HCT116 (cell line): ENCODE measurements around the gene G6PC2. TPM values are rescaled to one million over a fixed set of nuclear protein-coding genes. Genes with fewer than 3 reads are reported as not detected.

ENCODE experiments used
- ATAC-seq: fragments of 200-7000 bp; cut with Tn5 transposase; 2 replicates; pipeline ENCODE4 v1.9.1; 2020; ENCODE audit warnings: mild to moderate bottlenecking, moderate library complexity
- BruUV-seq: library from RNA; stranded (reverse); fragments of 400-500 nt; replicated peaks from 2 replicates; lab custom pipeline; 2021; lab: Mats Ljungman, UMichigan
- CTCF ChIA-PET: fragments of 300-600 bp; sonication (Branson Sonifier 250); formaldehyde crosslinking; loops from one replicate; lab custom pipeline; 2021; ENCODE audit warnings: antibody characterized with exemption; lab: Charles Lee
- POLR2A ChIA-PET: fragments of 300-600, 350-600 bp; sonication (Branson Sonifier 250); formaldehyde crosslinking; loops from one replicate; lab custom pipeline; 2021; ENCODE audit warnings: antibody characterized with exemption; lab: Charles Lee
- RAD21 ChIA-PET, 2 experiments: fragments of 300-600 bp; sonication (Branson Sonifier 250); formaldehyde crosslinking; loops; one replicate each; lab custom pipeline; 2023; ENCODE audit warnings: low total read pairs in 2 of 2; ENCODE audit not compliant: uncharacterized antibody in 2 of 2, unreplicated experiment in 2 of 2, low non-redundant PET in 1 of 2; lab: Charles Lee
- DNase-seq: peaks from one replicate; pipeline ENCODE4 v3.0.0-alpha.2; 2010; ENCODE audit warnings: low read depth, low spot score
- H2AFZ ChIP-seq: fragments of 200-600 bp; shearing (Covaris generic), sonication (generic); 2 replicates; pipeline ENCODE4 v1.6.1; 2017; ENCODE audit warnings: low read depth, mixed run types, mixed read lengths, antibody characterized with exemption, low read length; ENCODE audit not compliant: poor library complexity, severe bottlenecking
- H3K27ac ChIP-seq: 2 replicates; pipeline ENCODE4 v1.5.1; 2012; ENCODE audit warnings: low read depth, low read length
- H3K27me3 ChIP-seq: fragments of 200-600 bp; sonication (generic); 2 replicates; pipeline ENCODE4 v1.6.1; 2016; ENCODE audit warnings: mixed run types, low read length, mixed read lengths; ENCODE audit not compliant: insufficient read depth
- H3K36me3 ChIP-seq, 2 experiments: fragments of 200-500 bp in 1 of 2; fragments of 200-600 bp in 1 of 2; sonication (Bioruptor generic) in 1 of 2; sonication (generic) in 1 of 2; 2 replicates each; pipeline versions ENCODE4 v1.5.1 to v1.6.1; 2014 to 2016; ENCODE audit warnings: low read length in 2 of 2, inconsistent platforms in 1 of 2, mixed read lengths in 1 of 2, mixed run types in 1 of 2; ENCODE audit not compliant: insufficient read depth in 2 of 2, control insufficient read depth in 1 of 2
- H3K4me1 ChIP-seq, 2 experiments: fragments of 200-600 bp in 1 of 2; sonication (generic) in 1 of 2; 2 replicates each; pipeline versions ENCODE4 v1.5.1 to v1.6.1; 2012 to 2017; ENCODE audit warnings: low read length in 2 of 2, inconsistent platforms in 1 of 2, mild to moderate bottlenecking in 1 of 2, mixed read lengths in 1 of 2, mixed run types in 1 of 2, moderate library complexity in 1 of 2; ENCODE audit not compliant: insufficient read depth in 2 of 2, control insufficient read depth in 1 of 2
- H3K4me2 ChIP-seq: fragments of 200-600 bp; sonication (generic); 2 replicates; pipeline ENCODE4 v1.6.1; 2017; ENCODE audit warnings: mixed run types, low read length, mixed read lengths
- H3K4me3 ChIP-seq, 2 experiments: fragments of 200-600 bp in 1 of 2; sonication (generic) in 1 of 2; replicated peaks in 1 of 2; 2 replicates each; pipeline ENCODE4 v1.5.1; 2011 to 2016; ENCODE audit warnings: low read length in 2 of 2, control low read depth in 1 of 2, low read depth in 1 of 2, mild to moderate bottlenecking in 1 of 2, mixed read lengths in 1 of 2, mixed run types in 1 of 2
- H3K79me2 ChIP-seq: fragments of 200-600 bp; sonication (generic); 2 replicates; pipeline ENCODE4 v1.6.1; 2017; ENCODE audit warnings: mild to moderate bottlenecking, mixed run types, low read length, moderate library complexity, mixed read lengths; ENCODE audit not compliant: insufficient read depth
- H3K9ac ChIP-seq: fragments of 200-600 bp; sonication (generic); 2 replicates; pipeline ENCODE4 v1.6.1; 2016; ENCODE audit warnings: low read length, mixed read lengths
- H3K9me2 ChIP-seq: fragments of 200-600 bp; sonication (generic), shearing (Covaris generic); 2 replicates; pipeline ENCODE4 v1.6.1; 2017; ENCODE audit warnings: mixed run types, mild to moderate bottlenecking, moderate library complexity; ENCODE audit not compliant: insufficient read depth
- H3K9me3 ChIP-seq, 2 experiments: fragments of 200-500 bp in 1 of 2; fragments of 200-600 bp in 1 of 2; sonication (Bioruptor generic) in 1 of 2; sonication (generic) in 1 of 2; 2 replicates each; pipeline ENCODE4 v1.6.1; 2014 to 2017; ENCODE audit warnings: low read length in 2 of 2, mixed read lengths in 2 of 2, inconsistent platforms in 1 of 2, low read depth in 1 of 2, mild to moderate bottlenecking in 1 of 2, mixed run types in 1 of 2, moderate library complexity in 1 of 2; ENCODE audit not compliant: control insufficient read depth in 1 of 2, insufficient read depth in 1 of 2
- H4K20me1 ChIP-seq: fragments of 200-600 bp; sonication (generic), shearing (Covaris generic); 2 replicates; pipeline ENCODE4 v1.6.1; 2017; ENCODE audit warnings: mixed run types, mild to moderate bottlenecking, moderate library complexity; ENCODE audit not compliant: insufficient read depth
- CTCF ChIP-seq, 3 experiments: fragments of 200-600 bp in 1 of 3; sonication (generic) in 1 of 3; IDR thresholded peaks in 2 of 3; conservative IDR thresholded peaks in 1 of 3; 2 replicates each; pipeline ENCODE4 v1.5.1; 2012 to 2017; ENCODE audit warnings: low read depth in 2 of 3, low read length in 2 of 3, antibody characterized with exemption in 1 of 3, borderline replicate concordance in 1 of 3, control low read depth in 1 of 3, mild to moderate bottlenecking in 1 of 3, mixed read lengths in 1 of 3, mixed run types in 1 of 3, moderate library complexity in 1 of 3; ENCODE audit not compliant: insufficient read depth in 1 of 3
- EZH2phosphoT487 ChIP-seq: fragments of 200-600 bp; IDR thresholded peaks from 2 replicates; pipeline ENCODE4 v1.6.1; 2018; ENCODE audit warnings: antibody characterized with exemption, borderline replicate concordance
- RAD21 ChIP-seq: IDR thresholded peaks from 2 replicates; pipeline ENCODE4 v1.6.1; 2012; ENCODE audit warnings: low read depth, mild to moderate bottlenecking
- SIN3A ChIP-seq: IDR thresholded peaks from 2 replicates; pipeline ENCODE4 v1.6.1; 2012; ENCODE audit warnings: low read depth
- ZFX ChIP-seq: fragments of 450-650 bp; IDR thresholded peaks from 2 replicates; pipeline ENCODE4 v1.6.1; 2017
- intact Hi-C: fragments of 100-400 bp; cut with micrococcal nuclease; formaldehyde crosslinking; loops from 2 replicates; pipeline ENCODE4 v1.10.0; 2022
- total RNA-seq: library from RNA; stranded (reverse); gene quantifications from one replicate; pipeline ENCODE4 v1.2.1, GENCODE V29; 2021; ENCODE audit not compliant: unreplicated experiment

Gene G6PC2
- total RNA-seq, 1 experiment from 2014 or later: not detected

GRCh38 chr2:168884975-168885374 is 16.1 kb upstream of the G6PC2 start:
- ChIA-PET POLR2A (no interaction called here), CTCF (no interaction called here)

GRCh38 chr2:168889635-168890005 is 11.5 kb upstream of the G6PC2 start:
- Histone ChIP-seq H3K4me1 (peaks cover 7 to 11% of the 10 kb centered on the region in 2 experiments; a peak in 3 of 4 replicates), H3K36me3 (peaks cover 6 to 8% of the 10 kb centered on the region in 2 experiments), H4K20me1 (no peaks in the 10 kb centered on the region), H3K9me2 (no peaks in the 10 kb centered on the region), H3K9ac (peak overlapping the region; percentile 85), H3K27me3 (no peaks in the 10 kb centered on the region), H3K9me3 (no peaks in the 10 kb centered on the region), H3K27ac (peak overlapping the region; percentile 46; the same call in 1 of the 2 replicates), H3K79me2 (peaks cover 30% of the 10 kb centered on the region), H3K4me3 (peak overlapping the region; percentile 84 to 95), H3K4me2 (peak overlapping the region; percentile 84), H2AFZ (peak overlapping the region; percentile 63)
- ATAC-seq (peak; percentile 23; the same call in 1 of the 2 replicates), DNase-seq (no peak)
- intact Hi-C loops: no loop called here
- CTCF ChIA-PET: no interaction called here
- TF ChIP-seq EZH2phosphoT487: no peak
- TF ChIP-seq ZFX: no peak
- no peak for TF ChIP-seq CTCF (IDR thresholded peaks at IDR 0.05 in 2 of 3, conservative IDR thresholded peaks at IDR 0.05 in 1 of 3; ENCODE audit: borderline replicate concordance in 1 of 3, insufficient read depth in 1 of 3, low read depth in 2 of 3, low read length in 2 of 3)
- BruUV-seq: TSS peak; percentile 78
- RAD21 ChIA-PET: no interaction called here
- POLR2A ChIA-PET: no interaction called here

More at GRCh38 chr2:168884975-168885374, 16.1 kb upstream of the G6PC2 start:
- intact Hi-C loops: no loop called here
- Histone ChIP-seq H3K27me3 (no peaks in the 10 kb centered on the region), H2AFZ (no peak overlapping the region), H3K9me3 (no peaks in the 10 kb centered on the region), H3K4me1 (peaks cover 4 to 5% of the 10 kb centered on the region in 2 experiments; a peak in 3 of 4 replicates), H3K9me2 (no peaks in the 10 kb centered on the region), H3K9ac (no peak overlapping the region), H3K79me2 (peaks cover 40% of the 10 kb centered on the region), H4K20me1 (no peaks in the 10 kb centered on the region), H3K36me3 (peaks cover 9 to 13% of the 10 kb centered on the region in 2 experiments), H3K4me2 (no peak overlapping the region), H3K4me3 (no peak overlapping the region), H3K27ac (no peak overlapping the region)
- DNase-seq (no peak), ATAC-seq (no peak)
- RAD21 ChIA-PET: no interaction called here
- TF ChIP-seq RAD21: 0 out of 2 replicates have a peak, but pooled peaks have one; percentile 10
- TF ChIP-seq SIN3A: no peak
- no TSS peak for BruUV-seq
